RKO (cell line): Measurements from ENCODE around the gene GNAT3.
A peak's percentile ranks its signal among the peaks of the same experiment; 100 is the strongest.

Experiments
- DNase-seq: peaks from one replicate; pipeline ENCODE4 v3.0.0-alpha.2; 2016; ENCODE audit warnings: low spot score

GNAT3 gene

DNA sequence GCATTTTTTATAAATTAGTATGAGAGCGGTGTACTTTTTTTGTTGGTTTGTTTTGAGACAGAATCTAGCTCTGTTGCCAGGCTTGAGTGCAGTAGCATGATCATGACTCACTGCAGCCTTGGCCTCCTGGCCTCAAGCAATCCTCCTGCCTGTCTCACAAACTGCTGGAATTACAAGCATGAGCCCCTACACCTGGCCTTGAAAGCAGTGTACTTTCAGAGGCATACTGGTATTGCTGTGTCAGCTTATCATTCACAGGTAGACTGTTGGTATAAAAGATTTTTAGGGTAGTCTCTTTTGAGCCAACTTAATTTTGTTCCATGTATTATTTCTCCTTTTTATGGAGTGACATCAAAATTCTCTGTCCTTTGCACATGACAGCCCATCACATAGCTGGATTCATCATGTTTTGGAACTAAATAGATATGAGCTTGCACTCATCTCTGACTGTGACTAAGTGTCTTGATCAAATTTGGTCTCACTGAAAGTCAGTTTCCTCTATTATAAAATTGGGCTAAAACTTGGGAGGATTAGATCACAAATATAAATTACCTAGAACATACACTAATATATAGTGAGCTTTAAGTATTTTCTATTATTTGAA is 12.4 kb downstream of the GNAT3 start:
- peak; percentile 46 for DNase-seq

- peak; percentile 3 for DNase-seq
Measured at GRCh38 chr7:80498481-80499349, 13.1 kb downstream of the GNAT3 start.

DNA sequence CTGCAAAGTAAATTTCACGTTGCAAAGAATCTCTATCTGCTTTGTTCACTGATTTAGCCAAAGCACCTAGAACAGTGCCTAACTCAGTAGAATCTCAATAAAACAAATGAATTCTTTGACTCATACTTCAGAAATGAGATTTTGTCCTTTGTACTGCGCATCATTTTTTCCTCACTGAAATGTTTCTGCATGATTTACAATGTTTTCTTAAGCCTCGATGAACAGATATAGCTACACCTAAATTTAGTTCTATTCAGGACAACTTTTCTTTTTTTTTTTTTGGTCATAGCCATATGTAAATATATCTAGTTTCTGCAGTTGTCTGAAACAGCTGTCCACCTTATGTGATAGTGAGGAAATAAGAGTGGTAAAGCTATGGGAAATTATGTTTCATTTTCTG is 15.3 kb downstream of the GNAT3 start:
- DNase-seq, result no peak

- DNase-seq, result no peak
Measured at GRCh38 chr7:80493121-80493849, 18.6 kb downstream of the GNAT3 start.

DNA sequence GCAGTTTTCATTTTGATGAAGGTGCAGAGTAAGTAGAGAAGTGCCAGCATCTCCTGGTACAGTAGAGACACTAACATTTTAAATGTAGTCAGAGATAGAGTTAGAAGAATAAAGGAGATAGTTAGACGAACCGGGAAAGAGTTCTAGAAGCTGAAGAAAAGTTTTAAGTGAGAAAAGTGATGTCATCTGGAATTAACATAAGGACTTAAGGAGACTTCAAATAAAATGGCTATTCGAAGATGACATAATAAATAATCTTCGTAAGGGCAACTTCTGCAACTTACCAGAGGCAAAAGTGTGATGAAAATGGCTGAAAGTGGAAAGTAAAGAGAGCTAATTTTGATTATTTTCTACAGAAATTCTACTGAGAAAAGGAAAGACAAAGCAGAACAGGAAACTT is 20.4 kb downstream of the GNAT3 start:
- DNase-seq, result no peak

GRCh38 chr7:80488851-80489370 is 23.0 kb downstream of the GNAT3 start:
- DNase-seq, result no peak

DNA sequence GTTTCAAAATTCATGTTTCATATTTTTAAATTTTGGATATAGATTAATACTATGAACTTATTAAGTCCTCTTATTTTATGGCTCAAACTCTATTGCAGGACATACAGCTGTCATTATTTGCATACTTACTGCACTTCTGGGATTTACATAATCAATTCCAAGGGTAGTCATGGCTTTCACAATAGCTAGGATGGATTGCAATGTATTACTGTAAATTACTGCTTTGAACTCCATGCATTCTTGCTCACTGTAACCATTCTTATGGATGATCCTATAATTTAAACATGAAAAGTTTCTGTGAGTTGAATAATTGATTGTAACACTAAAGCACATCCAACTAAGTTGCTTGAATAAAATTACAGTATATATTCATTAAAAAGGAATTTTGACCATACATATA is 23.5 kb downstream of the GNAT3 start:
- no peak for DNase-seq

- DNase-seq, result no peak
Measured at GRCh38 chr7:80485721-80486120, 26.1 kb downstream of the GNAT3 start.

- no peak for DNase-seq
Measured at GRCh38 chr7:80482950-80483349, 28.9 kb downstream of the GNAT3 start.

- DNase-seq, result no peak
Measured at GRCh38 chr7:80481196-80481884, 30.5 kb downstream of the GNAT3 start.

GRCh38 chr7:80480566-80480965 is 31.3 kb downstream of the GNAT3 start:
- DNase-seq, result no peak

DNA sequence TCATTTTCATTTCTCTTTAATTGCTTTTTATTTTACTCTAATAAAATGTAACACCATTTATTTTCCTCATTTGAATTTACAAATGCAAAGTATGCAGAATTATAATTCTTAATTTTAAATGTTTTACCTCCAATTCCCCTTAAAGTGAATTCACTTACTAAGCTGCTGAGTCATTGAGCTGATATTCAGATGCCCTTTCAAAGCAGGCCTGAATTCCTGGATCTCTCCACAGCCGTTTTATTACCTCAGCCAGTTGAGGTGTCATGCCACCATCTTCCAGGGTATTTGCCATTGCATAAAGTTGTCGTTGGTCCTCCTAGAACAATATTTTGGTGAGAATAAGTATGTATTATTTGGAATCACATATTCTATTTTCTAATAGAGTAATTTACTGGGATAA is 33.2 kb downstream of the GNAT3 start:
- peak; percentile 23 for DNase-seq

DNA sequence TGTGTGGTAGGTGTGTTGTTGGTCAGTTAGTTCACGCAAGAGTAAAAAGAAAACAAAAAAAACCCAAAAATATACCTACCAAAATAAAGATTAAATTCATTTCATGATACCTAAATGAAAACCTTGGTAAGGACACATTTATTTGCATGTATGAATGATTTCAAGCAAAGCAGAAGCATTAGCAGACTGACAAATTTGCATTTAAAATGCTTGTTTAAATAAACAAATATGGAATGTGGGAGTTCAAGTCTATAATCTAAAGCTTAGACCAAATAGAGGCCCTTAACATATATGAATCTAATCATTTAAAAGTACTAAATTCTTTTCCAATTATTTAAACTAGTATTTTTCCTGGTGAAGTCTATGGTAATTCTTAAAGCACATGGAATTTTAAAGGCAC is 35.8 kb downstream of the GNAT3 start:
- no peak for DNase-seq

- DNase-seq, result no peak
Measured at GRCh38 chr7:80475383-80475782, 36.5 kb downstream of the GNAT3 start.

GRCh38 chr7:80473751-80474150 is 38.1 kb downstream of the GNAT3 start:
- no peak for DNase-seq

- no peak for DNase-seq
Measured at GRCh38 chr7:80472491-80473200, 39.2 kb downstream of the GNAT3 start.

DNA sequence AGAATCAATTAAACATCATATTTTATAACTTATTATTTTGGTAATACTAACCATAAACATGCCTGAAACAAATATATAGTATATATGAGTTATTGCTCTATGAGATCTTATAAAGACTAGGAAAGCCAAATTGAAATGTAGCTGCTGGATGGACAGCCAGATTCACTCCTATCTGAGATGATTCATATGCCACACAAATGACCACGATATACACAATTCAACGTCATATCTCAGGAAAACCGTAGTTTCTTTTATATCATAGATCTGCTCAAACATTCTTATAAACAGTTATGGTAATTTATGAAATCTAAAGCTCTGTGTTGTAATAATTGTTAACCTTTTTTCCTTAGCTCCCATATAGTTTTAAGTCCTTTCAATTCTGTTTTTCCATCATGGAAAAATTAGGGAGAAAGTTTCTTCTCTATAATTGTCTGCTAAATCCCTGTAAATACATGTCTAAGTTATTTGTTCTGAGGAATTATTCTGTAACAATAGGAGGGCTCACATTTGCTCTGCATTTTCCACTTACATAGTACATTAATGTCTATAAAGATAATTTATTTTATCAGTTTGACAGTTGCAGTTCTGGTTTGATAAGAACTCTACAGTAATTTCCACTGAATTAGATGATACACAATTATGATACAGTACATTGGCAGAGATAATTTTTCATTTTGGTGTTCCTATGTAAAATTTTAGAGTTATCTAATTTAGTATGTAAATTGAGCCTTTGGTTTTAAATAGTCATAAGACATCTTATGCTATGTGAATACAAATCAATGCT is 42.7 kb downstream of the GNAT3 start:
- DNase-seq, result no peak

DNA sequence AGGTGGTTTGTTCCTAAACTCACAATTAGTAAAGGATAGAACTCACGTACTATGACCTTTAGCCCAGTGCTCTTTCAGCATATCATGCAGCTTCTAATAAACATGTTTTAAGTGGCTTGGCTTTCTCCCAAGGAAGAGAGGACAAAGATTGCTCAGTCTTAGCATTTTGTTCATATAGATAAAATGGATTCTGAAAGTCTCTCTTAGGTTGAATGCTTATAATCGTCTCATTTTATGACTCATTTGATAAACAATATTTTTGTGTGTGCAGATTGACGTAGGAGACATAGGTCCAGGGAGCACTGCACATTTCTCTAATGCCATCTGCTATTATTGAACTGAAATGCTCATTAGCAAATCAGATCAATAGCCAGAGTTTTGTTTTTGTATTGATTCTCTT is 44.8 kb downstream of the GNAT3 start:
- no peak for DNase-seq

- no peak for DNase-seq
Measured at GRCh38 chr7:80466636-80467035, 45.2 kb downstream of the GNAT3 start.

DNA sequence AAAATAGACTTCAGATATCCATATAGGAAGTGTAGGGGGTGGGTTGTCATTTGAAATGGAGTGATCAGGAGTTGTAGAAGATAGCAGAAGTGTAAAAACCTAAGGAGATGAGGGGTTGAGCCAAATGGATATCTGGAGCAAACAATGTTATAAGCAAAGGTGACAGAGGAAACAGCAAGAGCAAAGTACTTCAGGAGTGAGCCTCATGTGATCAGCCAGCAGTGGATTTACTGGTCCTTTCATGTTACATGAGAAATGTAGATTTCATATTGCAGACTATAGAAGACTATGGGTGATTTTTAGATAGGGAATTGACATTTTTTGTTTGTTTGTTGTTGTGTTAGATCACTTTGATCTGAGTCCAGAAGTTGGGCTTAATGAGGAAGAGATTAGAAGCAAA is 47.7 kb downstream of the GNAT3 start:
- no peak for DNase-seq
